ENCODE results near the gene COMP.

COMP gene

GRCh38 chr19:18770663-18771327 lies 20.3 kb downstream of the COMP start:
- DNase-seq (ENCODE audit: low read depth in 1 of 2, low spot score in 1 of 2): no peak

DNA sequence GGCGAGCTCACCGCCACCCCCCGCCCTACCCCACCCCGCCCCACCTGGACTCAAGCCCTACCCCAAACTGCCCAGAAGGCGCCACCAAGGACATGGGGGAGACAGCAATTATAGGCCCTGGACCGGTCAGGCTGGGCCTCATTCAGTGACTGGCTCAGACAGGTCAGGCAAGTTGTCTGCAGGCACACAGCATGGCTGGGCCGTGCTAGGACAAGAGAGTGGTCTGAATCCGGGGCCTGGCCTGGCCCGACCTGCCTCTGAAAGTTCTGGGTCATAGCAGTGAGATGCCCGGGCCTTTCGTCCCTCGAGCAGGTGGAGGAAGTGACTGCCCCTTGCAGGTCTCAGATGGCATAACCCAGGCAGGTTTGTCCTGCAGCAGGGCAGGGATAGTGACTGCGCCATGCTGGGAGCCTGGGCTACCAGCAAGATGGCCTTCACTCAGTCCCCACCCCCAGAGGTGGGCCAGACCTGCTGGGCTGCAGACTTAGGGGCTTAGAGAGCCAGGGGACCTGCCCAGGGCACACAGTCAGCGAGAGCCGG lies 21.0 kb downstream of the COMP start:
- no peak for DNase-seq (ENCODE audit: low read depth in 1 of 2, low spot score in 1 of 2)

DNA sequence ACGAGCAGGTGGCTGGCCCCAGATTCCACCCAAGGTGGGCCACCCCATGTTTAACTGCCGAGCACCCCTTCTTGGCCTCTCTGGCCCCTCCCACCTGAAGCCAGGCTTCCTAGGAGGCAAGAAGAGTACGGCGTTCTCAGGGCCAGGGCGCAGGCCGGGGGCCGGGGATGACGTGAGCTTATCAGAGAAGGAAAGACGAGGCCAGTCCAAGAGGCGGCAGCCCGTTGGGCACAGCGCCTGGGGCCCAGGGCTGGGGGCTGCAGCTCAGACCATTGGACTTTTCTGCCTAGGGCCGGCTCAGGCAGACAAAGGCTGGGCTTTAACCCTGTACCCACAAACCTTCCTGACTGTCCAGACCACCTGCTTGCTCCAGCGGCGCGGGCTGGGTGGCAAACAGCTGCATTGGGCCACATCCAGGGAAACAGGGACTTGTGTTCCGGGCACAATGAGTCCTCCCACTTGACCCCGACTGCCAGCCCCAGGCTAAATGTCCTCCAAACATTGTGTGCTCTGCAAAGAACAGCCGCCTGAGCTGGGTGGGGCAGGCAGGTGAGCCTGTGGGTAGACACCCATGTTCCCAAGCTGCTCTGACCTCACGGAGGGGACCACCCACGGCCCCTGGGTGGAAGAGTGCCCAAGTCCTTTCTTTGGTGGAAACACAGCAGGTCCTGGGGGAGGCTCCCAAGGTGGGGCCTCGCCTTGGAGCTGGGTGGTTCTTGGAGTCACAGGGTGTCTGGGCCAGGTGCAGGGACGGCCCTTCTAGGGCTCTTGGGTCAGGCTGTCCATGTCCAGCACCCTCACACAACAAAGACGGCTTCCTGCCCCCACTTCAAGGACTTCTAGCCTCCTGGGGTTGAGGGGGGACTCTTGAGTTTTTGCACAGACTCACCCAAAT lies 21.9 kb downstream of the COMP start:
- no peak for DNase-seq (ENCODE audit: low read depth in 1 of 2, low spot score in 1 of 2)

GRCh38 chr19:18768046-18768771 lies 22.9 kb downstream of the COMP start:
- no peak for DNase-seq (ENCODE audit: low read depth in 1 of 2, low spot score in 1 of 2)

- no peak for DNase-seq (ENCODE audit: low read depth in 1 of 2, low spot score in 1 of 2)
Measured at GRCh38 chr19:18765224-18765623, 25.9 kb downstream of the COMP start.

DNA sequence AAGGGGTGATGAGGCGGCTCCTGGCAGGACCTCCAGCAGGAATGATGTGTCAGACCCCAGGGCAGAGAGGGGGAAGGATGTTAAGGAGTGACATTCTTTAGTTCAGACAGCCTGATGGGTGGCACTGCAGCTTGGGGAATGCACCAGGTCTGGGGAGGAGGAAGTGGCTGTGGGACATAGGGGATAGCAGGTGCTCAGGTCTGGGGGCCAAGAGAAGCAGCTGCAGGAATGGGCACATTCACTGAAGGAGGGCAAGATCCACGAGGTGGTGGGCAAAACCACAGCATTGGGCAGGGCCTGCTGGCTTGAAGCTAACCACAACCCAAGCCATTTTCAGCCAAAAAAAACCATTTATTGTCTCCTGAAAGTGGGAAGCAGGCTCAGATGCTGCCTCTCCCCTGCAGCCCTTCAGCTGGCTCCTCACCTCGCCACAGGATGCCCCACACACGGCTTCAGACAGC lies 26.5 kb downstream of the COMP start:
- no peak for DNase-seq (ENCODE audit: low read depth in 1 of 2, low spot score in 1 of 2)

GRCh38 chr19:18763674-18764590 lies 27.2 kb downstream of the COMP start:
- DNase-seq (ENCODE audit: low read depth in 1 of 2, low spot score in 1 of 2): no peak

- no peak for DNase-seq (ENCODE audit: low read depth in 1 of 2, low spot score in 1 of 2)
Measured at GRCh38 chr19:18762125-18763023, 28.7 kb downstream of the COMP start.

- DNase-seq (ENCODE audit: low read depth in 1 of 2, low spot score in 1 of 2): no peak
Measured at GRCh38 chr19:18761531-18762110, 29.5 kb downstream of the COMP start.

- DNase-seq (ENCODE audit: low read depth in 1 of 2, low spot score in 1 of 2): no peak
Measured at GRCh38 chr19:18760440-18761383, 30.4 kb downstream of the COMP start.

- no peak for DNase-seq (ENCODE audit: low read depth in 1 of 2, low spot score in 1 of 2)
Measured at GRCh38 chr19:18759995-18760426, 31.1 kb downstream of the COMP start.

- no peak for DNase-seq (ENCODE audit: low read depth in 1 of 2, low spot score in 1 of 2)
Measured at GRCh38 chr19:18759304-18759994, 31.7 kb downstream of the COMP start.

DNA sequence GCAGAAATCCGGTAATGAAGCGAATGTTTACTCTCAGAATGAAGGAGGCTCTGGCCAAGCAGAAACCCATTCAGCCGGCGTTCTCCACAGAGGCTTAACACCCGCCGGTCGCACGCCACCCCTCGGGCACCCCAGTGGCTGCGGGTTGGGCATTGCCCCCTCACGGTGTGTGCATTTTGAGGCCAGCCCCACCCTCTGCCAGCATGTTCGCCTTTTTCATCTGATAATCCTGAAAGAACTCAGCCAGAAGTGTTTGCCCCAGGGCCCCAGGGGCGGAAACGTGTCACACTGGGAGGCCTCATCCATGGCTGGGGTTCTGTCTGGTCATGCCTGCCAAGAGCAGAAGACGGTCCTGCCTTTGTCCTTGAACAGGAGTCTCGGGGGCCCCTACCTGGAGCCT lies 34.2 kb downstream of the COMP start:
- no peak for DNase-seq (ENCODE audit: low read depth in 1 of 2, low spot score in 1 of 2)

- no peak for DNase-seq (ENCODE audit: low read depth in 1 of 2, low spot score in 1 of 2)
Measured at GRCh38 chr19:18754501-18754900, 36.6 kb downstream of the COMP start.

DNA sequence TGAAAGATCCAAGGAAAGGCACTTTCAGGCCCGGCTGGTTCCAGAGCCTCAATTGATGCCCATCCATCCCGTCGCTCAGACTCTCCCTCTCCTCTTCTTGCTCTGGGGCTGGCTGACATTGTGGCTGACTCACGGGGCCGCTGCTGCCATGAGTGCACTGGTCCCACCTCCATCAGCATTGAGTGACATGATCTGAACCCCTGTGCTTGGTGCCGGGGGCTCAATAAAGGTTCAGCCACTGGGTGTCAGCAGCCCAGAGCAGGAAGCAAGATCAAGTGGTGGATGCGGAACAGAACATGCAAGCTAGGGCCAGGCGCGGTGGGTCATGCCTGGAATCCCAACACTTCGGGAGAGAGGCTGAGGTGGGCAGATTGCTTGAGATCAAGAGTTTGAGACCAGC lies 39.5 kb downstream of the COMP start:
- DNase-seq (ENCODE audit: low read depth in 1 of 2, low spot score in 1 of 2): no peak

GRCh38 chr19:18750295-18750970 lies 40.7 kb downstream of the COMP start:
- no peak for DNase-seq (ENCODE audit: low read depth in 1 of 2, low spot score in 1 of 2)
